ENCODE data around the gene ART5.

ART5 gene, protein sequence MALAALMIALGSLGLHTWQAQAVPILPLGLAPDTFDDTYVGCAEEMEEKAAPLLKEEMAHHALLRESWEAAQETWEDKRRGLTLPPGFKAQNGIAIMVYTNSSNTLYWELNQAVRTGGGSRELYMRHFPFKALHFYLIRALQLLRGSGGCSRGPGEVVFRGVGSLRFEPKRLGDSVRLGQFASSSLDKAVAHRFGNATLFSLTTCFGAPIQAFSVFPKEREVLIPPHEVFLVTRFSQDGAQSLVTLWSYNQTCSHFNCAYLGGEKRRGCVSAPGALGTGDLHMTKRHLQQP

DNA sequence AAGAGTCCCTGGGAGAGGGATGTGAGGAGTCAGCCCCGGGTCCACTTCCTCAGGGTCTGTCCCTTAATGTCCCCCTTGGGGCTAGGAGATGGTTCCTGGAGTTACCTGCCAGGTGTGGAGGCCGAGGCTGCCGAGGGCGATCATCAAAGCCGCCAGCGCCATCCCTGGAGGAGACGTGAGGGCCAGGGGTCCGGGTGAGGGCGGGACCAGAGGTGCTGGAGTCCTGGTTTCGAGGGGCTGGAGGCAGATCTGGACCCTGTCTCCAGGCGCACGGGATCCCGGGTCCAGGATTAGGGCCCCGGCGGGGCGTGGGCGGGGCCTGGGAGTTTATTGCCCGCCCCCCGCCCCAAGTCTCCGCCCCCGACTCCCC lies at the start of gene ART5:
ART5 (minus strand) TSS at position 292 of the 370 bp plus-strand sequence; CDS start at position 162, 130 bp downstream.
- no peak within 1 kb of the TSS for H3K4me3 ChIP-seq (ENCODE audit: low read depth, low read length)
- DNase-seq (ENCODE audit: low read depth) = no peak
- no peak for TF ChIP-seq CTCF (IDR thresholded peaks at IDR 0.05; ENCODE audit: control insufficient read depth, extremely low read depth, insufficient read depth)

DNA sequence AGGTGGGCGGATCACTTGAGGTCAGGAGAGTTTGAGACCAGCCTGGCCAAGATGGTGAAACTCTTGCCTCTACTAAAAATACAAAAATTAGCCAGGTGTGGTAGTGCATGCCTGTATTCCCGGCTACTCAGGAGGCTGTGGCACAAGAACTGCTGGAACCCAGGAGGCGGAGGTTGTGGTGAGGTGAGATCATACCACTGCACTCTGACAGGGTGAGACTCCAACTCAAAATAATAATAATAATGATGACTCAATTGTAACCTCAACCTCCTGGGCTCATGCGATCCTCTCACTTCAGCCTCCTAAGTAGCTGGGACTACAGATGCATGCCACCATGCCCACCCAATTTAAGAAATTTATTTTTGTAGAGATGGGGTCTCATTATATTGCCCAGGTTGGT lies 45.0 kb upstream of the ART5 start:
- TF ChIP-seq CTCF (IDR thresholded peaks at IDR 0.05; ENCODE audit: control insufficient read depth, extremely low read depth, insufficient read depth) = no peak
- DNase-seq (ENCODE audit: low read depth) = no peak
- H3K4me3 ChIP-seq (ENCODE audit: low read depth, low read length) = no peak overlapping the region

DNA sequence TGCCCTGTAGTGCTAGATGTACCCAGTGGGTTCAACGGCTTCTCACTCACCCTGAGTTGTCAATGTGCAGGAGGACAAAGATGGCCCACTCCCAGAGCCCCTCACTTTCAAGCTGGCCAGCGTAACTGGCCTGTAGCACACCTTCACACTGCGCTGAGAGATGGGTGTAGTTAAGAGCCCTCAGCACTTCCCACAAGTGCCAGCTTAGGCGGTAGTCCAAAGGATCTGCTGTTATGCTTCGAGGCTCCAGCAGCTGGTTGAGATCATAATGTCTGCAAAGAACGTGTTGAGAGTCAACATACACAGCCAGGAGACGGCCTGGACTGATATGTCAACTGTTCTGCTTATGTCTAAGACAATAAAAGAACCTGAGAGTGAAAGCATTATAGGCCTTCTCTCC lies 44.1 kb upstream of the ART5 start:
- DNase-seq (ENCODE audit: low read depth) = no peak
- H3K4me3 ChIP-seq (ENCODE audit: low read depth, low read length) = no peak overlapping the region
- TF ChIP-seq CTCF (IDR thresholded peaks at IDR 0.05; ENCODE audit: control insufficient read depth, extremely low read depth, insufficient read depth) = no peak

DNA sequence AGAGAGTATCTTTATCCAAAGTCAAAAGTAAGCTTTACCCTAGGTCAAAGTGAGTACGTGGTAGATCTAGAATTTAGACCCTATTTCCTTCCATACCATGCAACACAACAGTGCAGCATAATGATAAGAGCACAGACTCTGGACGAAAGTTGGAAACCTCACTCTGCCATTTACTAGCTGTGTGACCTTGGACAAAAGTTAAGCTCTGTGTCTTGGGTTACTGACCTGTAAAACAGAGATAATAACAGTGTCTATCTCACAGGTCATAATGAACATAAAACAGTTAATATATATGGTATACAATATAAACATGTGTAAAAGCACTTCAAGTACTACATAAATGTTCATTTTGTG lies 43.0 kb upstream of the ART5 start:
- no peak overlapping the region for H3K4me3 ChIP-seq (ENCODE audit: low read depth, low read length)
- TF ChIP-seq CTCF (IDR thresholded peaks at IDR 0.05; ENCODE audit: control insufficient read depth, extremely low read depth, insufficient read depth) = no peak
- DNase-seq (ENCODE audit: low read depth) = no peak

GRCh38 chr11:3684129-3684818 lies 42.5 kb upstream of the ART5 start:
- no peak for DNase-seq (ENCODE audit: low read depth)
- no peak for TF ChIP-seq CTCF (IDR thresholded peaks at IDR 0.05; ENCODE audit: control insufficient read depth, extremely low read depth, insufficient read depth)
- no peak overlapping the region for H3K4me3 ChIP-seq (ENCODE audit: low read depth, low read length)

GRCh38 chr11:3683039-3683438 lies 41.2 kb upstream of the ART5 start:
- DNase-seq (ENCODE audit: low read depth) = no peak
- no peak overlapping the region for H3K4me3 ChIP-seq (ENCODE audit: low read depth, low read length)
- no peak for TF ChIP-seq CTCF (IDR thresholded peaks at IDR 0.05; ENCODE audit: control insufficient read depth, extremely low read depth, insufficient read depth)

DNA sequence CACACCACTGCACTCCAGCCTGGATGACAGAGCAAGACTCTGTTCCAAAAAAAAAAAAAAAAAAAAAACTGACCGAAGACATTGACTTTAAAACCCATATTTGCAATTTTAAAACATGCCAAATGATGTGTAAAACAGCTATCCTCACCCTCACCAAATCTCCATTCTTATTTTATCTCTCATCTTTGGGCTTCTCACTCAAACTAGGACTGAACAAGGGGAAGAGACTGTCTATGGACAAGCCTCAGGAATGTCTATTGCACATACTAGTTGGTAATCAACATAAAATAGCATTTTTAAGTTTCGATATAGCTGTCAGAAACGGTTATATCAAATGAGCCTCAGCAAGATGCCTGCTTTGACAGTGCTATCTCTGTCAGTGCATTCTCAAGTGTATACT lies 37.3 kb upstream of the ART5 start:
- TF ChIP-seq CTCF (IDR thresholded peaks at IDR 0.05; ENCODE audit: control insufficient read depth, extremely low read depth, insufficient read depth) = no peak
- DNase-seq (ENCODE audit: low read depth) = no peak
- H3K4me3 ChIP-seq (ENCODE audit: low read depth, low read length) = no peak overlapping the region

All from LNCaP clone FGC (cell line).